Esophagus muscularis mucosa (tissue), 4 donors: ENCODE results near the gene CNTN2.

Source experiments
- EP300 ChIP-seq: sonication (generic); formaldehyde crosslinking; IDR thresholded peaks from one replicate; pipeline ENCODE4 v1.6.1; 2017; ENCODE audit warnings: antibody characterized with exemption
- POLR2A ChIP-seq: fragments of 450-650 bp; IDR thresholded peaks from one replicate; pipeline ENCODE4 v1.6.1; 2017; ENCODE audit warnings: antibody characterized with exemption, moderate library complexity, mild to moderate bottlenecking, low read depth
- POLR2AphosphoS5 ChIP-seq, 2 donors: sonication (generic); formaldehyde crosslinking; IDR thresholded peaks; one replicate each; pipeline ENCODE4 v1.6.1; 2017; ENCODE audit warnings: antibody characterized with exemption in 2 of 2
- TF ChIP-seq, protein P1 (sequence below), 3 experiments: fragments of 200-600 bp in 2 of 3; fragments of 450-650 bp in 1 of 3; sonication (generic) in 2 of 3; IDR thresholded peaks; one replicate each; pipeline ENCODE4 v1.5.1; 2017 to 2019; ENCODE audit warnings: antibody characterized with exemption in 3 of 3, mild to moderate bottlenecking in 2 of 3, moderate library complexity in 1 of 3

DNA sequence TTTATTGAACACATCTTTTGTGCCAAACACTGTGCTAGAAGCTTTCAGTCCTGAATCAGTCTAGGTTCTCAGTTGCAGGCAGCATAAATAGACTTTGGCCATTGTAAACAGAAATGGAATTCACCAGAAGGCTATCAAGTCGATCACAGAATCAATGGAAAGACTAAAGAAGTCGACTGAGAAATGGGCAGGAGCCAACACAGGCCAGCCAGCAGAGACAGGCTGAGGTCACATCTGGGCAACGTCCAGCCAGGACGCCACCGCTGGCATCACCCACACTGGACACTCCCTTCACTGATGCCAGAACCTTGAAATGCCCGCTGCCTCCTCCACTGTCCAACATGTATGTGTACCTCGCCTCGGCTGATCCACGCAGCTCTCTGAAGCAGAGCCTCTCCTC lies 5.5 kb upstream of the CNTN2 start:
- TF ChIP-seq, protein P1, sequence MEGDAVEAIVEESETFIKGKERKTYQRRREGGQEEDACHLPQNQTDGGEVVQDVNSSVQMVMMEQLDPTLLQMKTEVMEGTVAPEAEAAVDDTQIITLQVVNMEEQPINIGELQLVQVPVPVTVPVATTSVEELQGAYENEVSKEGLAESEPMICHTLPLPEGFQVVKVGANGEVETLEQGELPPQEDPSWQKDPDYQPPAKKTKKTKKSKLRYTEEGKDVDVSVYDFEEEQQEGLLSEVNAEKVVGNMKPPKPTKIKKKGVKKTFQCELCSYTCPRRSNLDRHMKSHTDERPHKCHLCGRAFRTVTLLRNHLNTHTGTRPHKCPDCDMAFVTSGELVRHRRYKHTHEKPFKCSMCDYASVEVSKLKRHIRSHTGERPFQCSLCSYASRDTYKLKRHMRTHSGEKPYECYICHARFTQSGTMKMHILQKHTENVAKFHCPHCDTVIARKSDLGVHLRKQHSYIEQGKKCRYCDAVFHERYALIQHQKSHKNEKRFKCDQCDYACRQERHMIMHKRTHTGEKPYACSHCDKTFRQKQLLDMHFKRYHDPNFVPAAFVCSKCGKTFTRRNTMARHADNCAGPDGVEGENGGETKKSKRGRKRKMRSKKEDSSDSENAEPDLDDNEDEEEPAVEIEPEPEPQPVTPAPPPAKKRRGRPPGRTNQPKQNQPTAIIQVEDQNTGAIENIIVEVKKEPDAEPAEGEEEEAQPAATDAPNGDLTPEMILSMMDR (IDR thresholded peaks at IDR 0.05): no peak
- TF ChIP-seq POLR2A (no peak), POLR2AphosphoS5 (IDR thresholded peaks at IDR 0.05) (no peak), EP300 (no peak)
